ENCODE data around the gene MC5R.

Gene MC5R

DNA sequence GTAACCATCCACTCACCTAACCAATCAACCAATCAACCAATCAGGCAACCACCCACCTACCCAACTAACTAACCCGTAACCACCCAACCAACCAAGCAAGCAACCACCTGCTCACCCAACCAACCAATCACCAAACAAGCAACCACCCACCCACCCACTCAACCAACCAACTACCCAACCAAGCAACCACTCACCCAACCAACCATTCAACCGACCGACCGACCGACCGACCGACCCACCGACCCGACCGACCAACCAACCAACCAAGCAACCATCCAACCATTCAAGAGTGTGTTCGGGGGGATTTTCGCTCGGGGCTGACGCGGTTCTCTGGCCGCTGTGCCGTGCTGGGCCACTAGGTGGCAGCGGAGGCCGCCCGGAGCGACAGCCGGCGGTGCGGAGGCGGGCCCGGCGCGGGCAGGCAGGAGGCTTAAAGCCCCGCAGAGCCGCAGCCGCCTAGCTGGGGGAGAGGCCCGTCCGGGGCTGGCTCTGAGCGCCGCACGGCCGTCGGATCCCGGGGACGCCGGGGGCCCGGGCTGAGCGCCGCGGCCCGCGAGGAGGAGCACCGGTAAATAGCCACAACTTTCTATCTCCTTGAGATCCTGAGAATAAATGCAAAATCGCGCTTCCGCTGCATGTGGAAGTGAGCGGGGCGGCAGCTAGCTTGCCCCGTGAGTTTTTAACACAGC lies at the start of gene MC5R:
MC5R (plus strand) TSS at position 443 of the 689 bp plus-strand sequence. CDS start 1,617 bp downstream, outside the sequence.
- intact Hi-C loops (cut with DNase I): loop anchor here (5.0 to 10.0 kb wide), 2 partner anchors 263 to 581 kb away; no protein-coding TSS in a partner anchor
- DNase-seq: peak in 41 of 42 donors; percentile 24 to 87 (median 74)

DNA sequence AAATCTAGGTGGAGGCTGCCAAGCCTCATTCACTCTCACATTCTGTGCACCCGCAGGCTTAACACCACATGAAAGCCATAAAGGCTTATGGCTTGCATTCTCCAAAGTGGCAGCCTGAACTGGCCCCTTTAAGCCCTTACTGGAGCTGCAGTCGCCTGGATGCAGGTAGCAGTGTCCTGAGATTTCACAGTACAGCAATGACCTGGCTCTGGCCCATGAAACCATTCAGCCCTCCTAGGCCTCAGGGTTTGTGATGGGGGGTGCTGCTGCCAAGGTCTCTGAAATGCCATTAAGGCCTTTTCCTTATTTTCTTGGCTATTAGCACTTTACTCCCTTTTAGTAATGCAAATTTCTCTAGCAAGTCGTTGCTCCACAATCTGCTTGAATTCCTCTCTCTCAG lies 48.9 kb upstream of the MC5R start:
- DNase-seq: no peak

DNA sequence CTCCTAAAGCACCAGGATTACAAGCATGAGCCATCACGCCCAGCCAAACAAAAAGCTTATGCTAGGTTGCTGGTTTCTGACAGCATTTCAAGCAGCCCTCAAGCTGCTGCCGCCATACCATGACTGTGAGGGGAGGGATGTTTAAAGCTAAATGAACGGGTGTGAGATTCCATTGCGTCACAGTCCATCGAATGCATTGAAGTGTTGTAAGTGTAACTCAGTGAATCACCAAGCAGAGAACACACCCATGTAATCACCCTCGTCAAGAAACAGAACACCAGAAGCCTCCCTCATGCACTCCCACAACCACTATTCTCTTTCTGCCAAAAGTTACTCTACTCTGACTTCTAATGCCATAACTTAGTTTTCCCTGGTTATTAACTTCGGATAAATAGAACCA lies 32.8 kb upstream of the MC5R start:
- intact Hi-C loops (cut with DNase I): no loop called here
- DNase-seq: peak in 7 of 42 donors; percentile 4 to 47 (median 10)

More for the DNA sequence above, 48.9 kb upstream of the MC5R start:
- intact Hi-C loops (cut with DNase I): no loop called here

DNA sequence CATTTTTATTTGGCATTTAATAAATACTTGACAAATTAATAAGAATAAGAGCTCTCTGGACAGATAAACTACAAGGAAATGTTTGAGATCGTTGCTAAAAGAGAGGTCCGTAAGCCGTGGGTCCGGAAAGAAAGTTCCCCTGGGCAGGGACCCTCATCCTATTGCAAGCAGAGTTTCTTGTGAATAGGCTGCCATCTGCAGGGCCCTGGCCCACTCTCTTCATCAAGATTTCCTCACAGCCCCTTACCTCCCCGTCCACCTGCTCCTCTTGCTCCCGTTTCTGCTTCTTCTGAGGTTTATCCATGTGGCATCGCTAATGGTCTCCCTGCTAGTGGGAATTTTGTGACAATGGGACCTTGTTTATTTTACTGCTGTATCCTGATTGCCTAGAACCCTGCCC lies 30.1 kb upstream of the MC5R start:
- intact Hi-C loops (cut with DNase I): no loop called here
- DNase-seq: no peak

DNA sequence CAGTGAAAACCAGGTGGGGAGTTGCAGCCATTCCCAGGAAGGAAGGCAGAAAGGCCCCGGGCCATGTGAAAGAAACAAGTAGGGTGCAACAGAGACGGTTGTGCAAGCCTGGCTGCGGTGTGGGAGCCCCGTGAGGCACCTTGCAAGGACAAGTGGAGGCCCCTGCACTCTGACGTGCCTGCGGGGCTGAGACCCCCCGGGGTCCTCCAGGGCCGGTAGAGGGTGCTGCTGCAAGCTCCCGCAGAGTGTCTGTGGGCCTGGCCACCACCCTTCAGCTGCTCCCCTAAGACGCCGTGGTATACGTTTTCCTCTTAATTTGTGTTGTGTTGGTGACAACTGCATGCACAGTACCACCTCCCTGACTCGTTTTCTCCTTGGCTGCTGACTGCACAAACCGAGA lies 27.4 kb upstream of the MC5R start:
- no peak for DNase-seq
- intact Hi-C loops (cut with DNase I): no loop called here

DNA sequence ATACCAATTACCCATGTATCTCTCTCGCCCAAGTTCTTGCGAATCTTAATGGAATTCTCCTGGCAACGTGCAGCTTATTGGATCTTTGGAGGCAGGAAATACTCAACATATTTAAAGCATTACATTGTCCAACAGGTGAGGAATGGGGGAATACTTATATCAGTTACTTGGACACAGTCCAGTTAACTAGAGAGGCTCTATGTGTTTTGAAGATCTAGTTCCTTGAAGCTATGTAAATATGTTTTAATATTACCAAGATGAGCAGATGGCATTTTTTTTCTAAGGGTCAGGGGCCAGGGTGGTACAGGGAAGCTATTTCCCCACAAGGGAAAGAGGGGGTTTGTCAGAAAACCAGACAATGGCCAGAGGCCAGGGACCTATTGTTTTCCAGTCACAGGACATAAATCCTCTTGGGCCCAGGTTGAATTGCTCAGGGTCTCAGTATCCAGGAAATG lies 26.8 kb upstream of the MC5R start:
- no peak for DNase-seq

DNA sequence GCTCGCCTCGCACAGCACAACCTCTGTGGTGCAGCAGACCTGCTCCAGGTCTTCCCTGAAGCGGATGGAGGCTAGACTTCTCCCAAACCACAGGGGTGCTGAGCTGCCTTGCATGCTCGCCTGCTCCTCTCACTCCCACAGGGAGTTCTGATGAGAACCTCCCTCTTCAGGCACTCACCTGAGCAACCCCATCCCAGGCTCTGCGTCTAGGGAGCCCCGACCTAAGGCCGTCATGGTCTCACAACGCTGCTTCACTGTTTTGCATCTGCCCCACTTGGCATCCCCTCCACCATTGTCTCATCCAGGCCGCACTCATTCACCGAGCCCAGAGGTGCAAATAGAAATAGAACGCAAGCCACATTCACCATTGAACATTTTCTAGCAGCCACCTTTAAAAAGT lies 24.6 kb upstream of the MC5R start:
- DNase-seq: no peak
- intact Hi-C loops (cut with DNase I): no loop called here

More for the DNA sequence above, 26.8 kb upstream of the MC5R start:
- intact Hi-C loops (cut with DNase I): no loop called here

DNA sequence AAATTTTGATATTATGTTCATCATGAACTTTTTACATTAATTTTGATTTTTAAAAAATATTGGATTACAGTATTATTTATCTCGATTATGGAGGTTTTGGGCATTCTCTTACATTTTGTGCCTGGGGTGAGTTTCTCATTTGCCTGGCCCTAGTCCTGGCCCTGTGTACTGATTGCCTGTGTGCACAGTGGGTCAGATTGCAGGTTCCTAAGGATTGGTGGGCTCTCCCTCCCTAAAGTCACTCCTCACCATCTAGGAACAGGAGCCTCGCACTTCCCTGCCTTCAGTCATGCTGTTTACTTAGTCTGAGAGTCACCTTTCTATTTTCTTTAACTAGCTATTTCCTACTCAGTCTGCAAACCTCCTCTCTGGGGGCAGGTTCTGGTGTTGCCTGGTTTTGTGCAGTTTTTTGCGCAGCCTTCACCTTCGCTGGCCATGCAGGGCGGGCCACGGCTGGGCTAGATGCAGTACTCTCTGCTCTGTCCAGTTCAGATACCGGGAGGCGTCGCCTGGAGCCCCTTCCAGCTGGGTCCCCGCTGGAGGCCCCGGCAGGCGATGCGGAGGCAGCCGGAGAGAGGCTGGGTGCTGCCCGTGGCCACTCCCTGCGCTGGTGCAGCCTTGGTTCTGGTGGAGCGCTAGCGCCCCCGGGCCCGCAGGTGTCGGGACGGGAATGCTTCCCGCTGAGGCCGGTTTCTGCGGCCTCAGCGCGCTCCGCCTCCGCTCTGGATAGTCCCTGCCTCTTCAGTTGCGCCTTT lies 23.3 kb upstream of the MC5R start:
- intact Hi-C loops (cut with DNase I): no loop called here
- peak; percentile 40 to 89 (median 79) for DNase-seq

DNA sequence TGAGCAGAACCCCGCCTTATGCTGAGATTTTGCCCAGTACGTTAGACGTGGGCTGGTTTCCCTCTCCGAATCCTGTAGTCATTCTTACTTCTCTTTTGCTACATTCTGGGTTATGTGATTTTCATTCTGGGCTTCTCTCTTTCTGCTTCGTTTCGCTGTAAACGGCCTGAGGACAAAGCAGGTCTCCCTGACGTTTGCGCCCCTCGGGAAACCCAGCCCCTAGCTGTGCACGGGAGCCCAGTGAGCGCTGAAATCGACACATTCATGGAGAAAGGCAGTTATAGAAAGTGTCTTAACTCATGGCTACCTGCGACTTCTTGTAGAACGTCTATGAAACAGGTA lies 22.7 kb upstream of the MC5R start:
- DNase-seq: no peak
- intact Hi-C loops (cut with DNase I): no loop called here

DNA sequence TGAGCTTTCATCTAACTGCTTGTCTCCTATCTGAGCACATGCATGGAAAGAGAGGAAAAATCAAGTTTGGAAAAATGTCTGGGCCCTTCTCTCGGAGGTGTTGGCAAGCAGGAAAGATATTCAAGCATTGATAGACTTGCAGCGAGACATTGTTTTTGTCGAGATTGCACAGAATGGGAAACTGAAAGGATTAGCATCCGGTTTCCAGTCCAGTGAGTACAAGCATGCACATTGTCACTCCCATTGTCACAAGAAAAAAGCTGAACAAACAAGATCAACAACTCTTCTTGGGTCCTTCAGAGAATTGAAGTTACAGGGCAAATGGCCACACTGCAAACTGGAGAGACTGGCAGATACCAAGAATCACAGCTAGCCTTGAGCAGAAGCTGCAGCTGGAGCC lies 19.6 kb upstream of the MC5R start:
- intact Hi-C loops (cut with DNase I): no loop called here
- peak in 1 of 42 donors; percentile 3 for DNase-seq

DNA sequence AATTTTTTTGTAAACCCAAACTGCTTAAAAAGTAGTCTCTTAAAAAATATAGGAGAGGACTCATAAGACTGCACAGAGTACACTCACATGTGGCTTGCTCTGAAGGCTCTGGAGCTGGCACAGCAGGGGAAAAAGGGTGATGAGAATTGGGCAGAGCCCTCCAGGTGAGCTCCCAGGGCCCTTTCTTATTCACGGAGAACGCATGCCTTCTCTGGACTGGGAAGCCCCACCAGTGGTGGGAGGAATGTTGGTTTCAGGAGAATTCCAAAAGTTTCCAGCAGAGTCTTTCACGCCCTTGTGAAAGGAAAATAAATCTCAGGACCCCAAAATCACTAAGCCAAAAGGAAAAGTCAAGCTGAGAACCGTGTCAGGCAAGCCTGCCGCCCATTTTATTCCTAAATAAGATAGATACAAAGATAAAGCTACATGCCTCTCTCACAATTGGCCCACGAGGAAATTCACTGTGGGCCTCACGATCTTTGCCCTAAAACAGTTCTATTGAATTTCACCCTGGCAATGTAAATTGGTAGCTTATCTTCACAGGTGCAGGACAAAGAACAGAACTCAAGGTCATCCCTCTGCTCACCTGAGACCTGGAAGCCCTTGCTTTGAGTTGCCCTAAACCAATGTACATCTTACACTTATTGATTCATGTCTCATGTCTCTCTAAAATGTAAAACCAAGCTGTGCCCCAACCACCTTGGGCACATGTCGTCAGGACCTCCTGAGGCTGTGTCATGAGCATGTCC lies 15.5 kb upstream of the MC5R start:
- no peak for DNase-seq
- intact Hi-C loops (cut with DNase I): no loop called here

DNA sequence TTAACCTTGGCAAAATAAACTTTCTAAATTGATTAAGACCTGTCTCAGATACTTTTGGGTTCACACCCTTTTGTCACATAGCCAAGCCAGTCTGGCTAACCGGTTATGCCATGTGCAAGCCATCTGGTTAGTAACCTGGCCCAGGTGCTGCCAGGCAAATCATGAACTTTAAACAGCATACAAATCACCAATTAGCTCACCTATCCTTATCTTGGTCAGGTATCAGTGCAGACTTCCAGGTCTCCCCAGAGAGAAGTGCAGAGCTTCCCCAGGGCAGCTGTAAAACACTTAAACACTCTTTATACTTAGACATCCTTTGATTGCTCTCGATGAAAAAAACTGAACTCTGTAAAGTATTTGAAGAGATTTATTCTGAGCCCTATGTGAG lies 14.9 kb upstream of the MC5R start:
- no peak for DNase-seq
- intact Hi-C loops (cut with DNase I): no loop called here

DNA sequence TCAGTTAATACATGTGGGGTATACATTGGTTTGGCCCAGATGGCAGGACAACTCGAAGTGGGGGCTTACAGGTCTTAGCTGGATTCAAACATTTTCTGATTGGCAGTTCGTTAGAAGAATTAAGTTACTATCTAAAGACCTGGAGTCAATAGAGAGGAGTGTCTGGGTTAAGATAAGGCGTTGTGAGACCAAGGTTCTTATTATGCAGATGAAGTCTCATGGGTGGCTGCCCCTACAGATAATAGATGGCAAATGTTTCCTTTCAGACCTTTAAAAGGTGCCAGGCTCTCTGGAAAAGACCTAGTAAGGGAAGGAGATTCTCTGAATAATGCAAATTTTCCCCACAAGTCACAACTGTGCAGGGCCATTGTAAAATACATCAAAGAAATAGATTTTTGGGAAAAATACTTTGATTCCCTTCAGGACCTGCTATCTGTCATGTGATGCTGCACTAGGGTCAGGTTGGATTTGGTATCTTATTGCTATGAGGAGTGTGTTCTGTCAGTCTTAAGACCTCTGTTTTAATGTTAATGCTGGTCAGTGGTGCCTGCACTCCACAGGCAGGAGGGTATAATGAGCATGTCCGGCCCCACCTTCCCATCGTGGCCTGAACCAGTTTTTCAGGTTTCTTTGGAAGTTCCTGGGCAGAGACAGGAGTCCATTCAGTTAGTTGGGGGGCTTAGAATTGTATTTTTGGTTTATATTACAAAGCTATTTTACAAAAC lies 14.3 kb upstream of the MC5R start:
- intact Hi-C loops (cut with DNase I): no loop called here
- DNase-seq: no peak

DNA sequence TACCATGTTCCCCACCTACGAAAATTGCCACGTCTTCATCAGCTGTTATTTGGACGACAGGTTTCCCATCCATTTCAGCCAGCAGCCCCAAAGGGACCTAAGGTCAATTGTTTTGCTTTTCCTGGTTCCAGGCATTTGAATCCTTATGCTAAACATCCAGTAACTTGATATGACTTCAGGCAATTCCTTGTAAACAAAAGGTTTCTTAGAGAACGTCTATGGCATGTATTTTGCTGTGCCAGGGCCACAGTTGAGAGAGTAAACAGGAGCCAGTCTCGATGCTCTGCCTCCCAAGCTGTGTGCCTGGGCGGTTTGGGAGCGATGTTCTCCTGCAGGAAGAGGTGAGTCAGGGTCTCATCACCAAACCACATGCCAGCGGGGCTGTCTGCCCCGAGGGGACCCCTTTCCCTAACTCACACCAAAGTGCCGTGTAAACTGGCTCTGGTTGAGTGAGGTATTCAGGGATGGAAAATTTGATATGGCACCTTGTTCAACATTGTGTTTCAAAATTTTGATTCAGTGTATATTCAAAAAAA lies 12.9 kb upstream of the MC5R start:
- no peak for DNase-seq
- intact Hi-C loops (cut with DNase I): no loop called here

DNA sequence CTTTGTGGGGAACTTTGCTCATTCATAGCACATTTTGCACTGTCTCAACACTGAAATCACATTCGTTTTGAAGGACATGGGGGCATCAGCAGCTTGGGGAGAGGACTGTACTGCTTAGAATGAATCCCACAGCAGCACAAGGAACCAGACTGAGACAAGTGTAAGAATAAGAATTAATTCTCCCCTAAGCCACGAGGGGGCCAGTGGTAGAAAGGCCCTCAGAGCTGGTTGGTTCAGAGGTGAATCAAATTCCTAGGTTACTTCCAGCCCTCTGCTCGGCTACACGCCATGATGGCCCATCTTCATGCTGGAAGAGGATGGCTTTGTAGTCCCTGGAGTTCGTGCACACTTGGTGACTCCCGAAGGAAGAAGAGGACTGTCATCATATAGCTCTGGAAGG lies 12.0 kb upstream of the MC5R start:
- intact Hi-C loops (cut with DNase I): no loop called here
- no peak for DNase-seq

DNA sequence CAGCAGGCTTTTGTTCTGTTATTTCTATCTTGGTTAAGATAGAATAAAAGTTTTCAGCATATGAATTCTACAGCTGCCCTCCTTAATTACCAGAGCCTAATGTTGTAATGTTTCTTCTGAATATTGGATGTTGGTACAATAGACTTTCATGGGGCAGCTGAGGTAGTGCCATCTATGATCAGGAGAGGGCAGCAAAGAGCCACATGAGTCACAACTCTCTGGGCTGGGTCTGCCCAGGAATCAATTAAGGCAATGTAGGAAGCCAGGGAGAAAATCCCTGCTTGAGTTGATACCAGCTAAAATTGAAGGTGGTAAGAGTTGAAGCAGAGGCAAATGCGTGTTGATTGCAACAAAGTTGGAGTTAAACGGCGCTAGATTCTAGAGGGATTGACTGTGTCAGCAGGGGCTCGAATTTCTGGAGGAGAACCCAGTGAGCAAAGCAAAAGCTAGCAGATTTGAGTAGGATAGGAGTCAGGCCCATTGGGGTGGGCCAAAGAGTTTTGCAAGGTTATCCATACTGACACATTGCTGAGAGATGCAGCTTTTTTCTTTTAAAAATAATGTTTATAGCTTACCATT lies 10.6 kb upstream of the MC5R start:
- peak in 41 of 42 donors; percentile 26 to 90 (median 76) for DNase-seq
- intact Hi-C loops (cut with DNase I): no loop called here

DNA sequence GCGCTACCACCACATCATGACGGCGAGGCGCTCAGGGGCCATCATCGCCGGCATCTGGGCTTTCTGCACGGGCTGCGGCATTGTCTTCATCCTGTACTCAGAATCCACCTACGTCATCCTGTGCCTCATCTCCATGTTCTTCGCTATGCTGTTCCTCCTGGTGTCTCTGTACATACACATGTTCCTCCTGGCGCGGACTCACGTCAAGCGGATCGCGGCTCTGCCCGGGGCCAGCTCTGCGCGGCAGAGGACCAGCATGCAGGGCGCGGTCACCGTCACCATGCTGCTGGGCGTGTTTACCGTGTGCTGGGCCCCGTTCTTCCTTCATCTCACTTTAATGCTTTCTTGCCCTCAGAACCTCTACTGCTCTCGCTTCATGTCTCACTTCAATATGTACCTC lies 2.3 kb downstream of the MC5R start:
- intact Hi-C loops (cut with DNase I): loop anchor here (10.0 kb wide), 1 partner anchor 579 kb away; no protein-coding TSS in a partner anchor
- DNase-seq: no peak

DNA sequence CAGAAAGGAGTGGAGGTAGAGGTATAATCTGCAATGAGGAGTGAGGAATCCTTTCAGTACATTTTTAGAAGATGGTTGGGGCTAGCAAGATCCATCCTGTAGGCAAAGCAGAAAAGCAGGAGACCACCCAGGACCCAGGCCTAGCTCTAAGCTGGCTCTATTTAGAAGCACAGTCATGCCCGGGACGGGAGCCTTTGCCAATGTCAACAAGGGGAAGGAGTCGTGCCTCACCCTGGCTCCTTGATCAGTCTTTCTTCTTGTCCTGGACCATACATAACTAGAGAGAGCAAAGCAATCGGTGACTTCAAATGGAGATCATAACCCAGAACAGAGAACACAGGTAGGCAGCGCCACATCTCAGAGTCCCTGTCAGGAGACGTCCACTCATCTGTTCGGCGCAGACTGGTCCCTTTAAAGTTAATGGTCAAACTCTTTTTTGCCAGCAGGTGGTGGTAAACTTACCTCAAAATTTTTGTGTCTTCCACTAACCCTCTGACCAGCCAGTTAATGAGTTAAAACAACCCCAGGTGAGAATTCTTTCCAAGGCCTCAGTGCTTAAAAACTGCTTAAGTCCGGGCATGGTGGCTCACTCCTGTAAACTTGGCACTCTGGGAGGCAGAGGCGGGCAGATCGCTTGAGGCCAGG lies 8.0 kb downstream of the MC5R start:
- intact Hi-C loops (cut with DNase I): no loop called here
- DNase-seq: no peak
